Stomach (tissue), 9 donors: ENCODE data around the gene ANKRD23. TPM values are rescaled to one million over a fixed set of nuclear protein-coding genes. Genes with fewer than 3 reads are reported as not detected.
A peak's percentile ranks its signal among the peaks of the same experiment; 100 is the strongest.

Experiments used
- DNase-seq, 2 donors: peaks; one replicate each; pipeline versions ENCODE4 v3.0.0 to v3.0.0-alpha.2; 2013 to 2019
- H3K27ac ChIP-seq, 5 donors: fragments of 200-600 bp in 4 of 5; sonication (generic) in 4 of 5; one replicate each; pipeline ENCODE4 v1.5.1; 2013 to 2019; ENCODE audit warnings: mild to moderate bottlenecking in 1 of 5, moderate library complexity in 1 of 5
- H3K27me3 ChIP-seq, 3 donors: fragments of 200-600 bp; sonication (generic); one replicate each; pipeline ENCODE4 v1.5.1; 2017 to 2019; ENCODE audit warnings: mixed run types in 1 of 3
- H3K36me3 ChIP-seq, 4 donors: fragments of 200-600 bp; sonication (generic); 1 replicate in 3 of 4; 2 replicates in 1 of 4; pipeline ENCODE4 v1.5.1; 2016 to 2019
- H3K4me1 ChIP-seq, 4 donors: fragments of 200-600 bp; sonication (generic); one replicate each; pipeline ENCODE4 v1.5.1; 2016 to 2019
- H3K4me3 ChIP-seq, 4 donors: fragments of 200-600 bp; sonication (generic) in 3 of 4; one replicate each; pipeline ENCODE4 v1.5.1; 2016 to 2019; ENCODE audit warnings: mild to moderate bottlenecking in 1 of 4
- H3K9me3 ChIP-seq, 4 donors: fragments of 200-600 bp; sonication (generic); one replicate each; pipeline ENCODE4 v1.5.1; 2016 to 2019
- CTCF ChIP-seq, 7 experiments: fragments of 450-650 bp in 4 of 7; fragments of 200-600 bp in 3 of 7; sonication (generic) in 3 of 7; IDR thresholded peaks; one replicate each; pipeline ENCODE4 v1.5.1; 2016 to 2019; ENCODE audit warnings: antibody characterized with exemption in 7 of 7, control low read depth in 2 of 7, mild to moderate bottlenecking in 1 of 7
- EP300 ChIP-seq: sonication (generic); formaldehyde crosslinking; IDR thresholded peaks from one replicate; pipeline ENCODE4 v1.6.1; 2017; ENCODE audit warnings: antibody characterized with exemption
- POLR2A ChIP-seq, 4 donors: fragments of 450-650 bp; IDR thresholded peaks; one replicate each; pipeline ENCODE4 v1.6.1; 2016; ENCODE audit warnings: antibody characterized with exemption in 4 of 4, control low read depth in 2 of 4, mild to moderate bottlenecking in 1 of 4, moderate library complexity in 1 of 4
- POLR2AphosphoS5 ChIP-seq, 3 donors: sonication (generic); formaldehyde crosslinking; IDR thresholded peaks; one replicate each; pipeline ENCODE4 v1.6.1; 2016; ENCODE audit warnings: antibody characterized with exemption in 3 of 3
- whole genome bisulfite sequencing, 5 donors: extraction: QIAGEN DNeasy Blood & Tissue Kit in 3 of 5; methylation state at CpG; one replicate each; pipeline versions ENCODE4 v1.1.5 to v1.1.7; 2013 to 2018; 5-methylcytosine and 5-hydroxymethylcytosine counted together
- intact Hi-C: fragments of 100-400 bp; cut with DNase I; formaldehyde crosslinking; loops from one replicate; pipeline ENCODE4 v1.15.1; 2023; ENCODE audit warnings: low total_unique reads
- polyA plus RNA-seq, 3 donors: library from polyadenylated mRNA; stranded (reverse); fragments of 200-250 nt; gene quantifications; one replicate each; pipeline ENCODE4 v1.2.3, GENCODE V29; 2013
- total RNA-seq, 5 donors: library from RNA; depleted of rRNA; stranded (reverse); fragments of >200 nt; gene quantifications; one replicate each; pipeline versions ENCODE4 v1.1.0 to v1.2.3, GENCODE V29; 2014 to 2016
- donor health status: healthy with polysubstance abuse.
- donor health status: Bipolar disorder and iron deficiency.
- donor health status: healthy.

Gene ANKRD23
- total and polyA plus RNA-seq, 8 donors, result 1.00 to 3.6 (median 2.3) TPM; not detected in 1

- TF ChIP-seq EP300 (no peak), POLR2AphosphoS5 (IDR thresholded peaks at IDR 0.05) (no peak), CTCF (IDR thresholded peaks at IDR 0.05) (no peak), POLR2A (IDR thresholded peaks at IDR 0.05) (no peak)
- peak in 1 of 2 donors; percentile 36 for DNase-seq
- peaks cover 46 to 82% (median 66%) of the 10 kb centered on the region in 4 donors for H3K4me1 ChIP-seq
- H3K4me3 ChIP-seq, result peak overlapping the region; percentile 60 to 99 (median 96)
- H3K27me3 ChIP-seq, result peaks cover 0 to 22% (median 0%) of the 10 kb centered on the region in 3 donors
- 41 to 57% (median 49%) methylated on average over 19 to 22 of the region's 22 CpGs for WGBS, 5 donors
- peaks cover 40 to 53% (median 48%) of the 10 kb centered on the region in 4 donors for H3K36me3 ChIP-seq
- no peaks in the 10 kb centered on the region for H3K9me3 ChIP-seq
- peak overlapping the region; percentile 91 to 99 (median 97) for H3K27ac ChIP-seq
- intact Hi-C loops, result no loop called here
Observed at GRCh38 chr2:96866986-96867755, 23.4 kb upstream of the ANKRD23 start.

DNA sequence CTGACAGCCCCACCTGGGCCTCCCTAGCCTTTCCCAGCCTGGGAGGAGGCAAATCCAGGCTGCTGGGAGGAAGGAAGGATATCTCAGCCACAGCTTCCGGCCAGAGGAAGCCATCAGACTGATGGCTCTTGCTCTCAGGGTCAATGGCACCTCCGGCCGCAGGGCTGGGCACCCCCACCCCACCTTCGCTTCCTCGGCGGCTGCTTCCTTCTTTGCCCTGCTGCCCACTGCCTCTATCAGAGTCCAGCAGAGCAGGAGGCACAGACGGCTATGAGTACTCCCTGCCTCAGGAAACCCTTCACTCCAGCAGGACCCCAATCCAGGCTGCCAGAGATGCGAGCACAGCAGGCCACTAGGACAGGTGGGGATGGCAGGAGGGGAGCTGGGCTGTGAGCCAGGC is 22.8 kb upstream of the ANKRD23 start:
- peak overlapping the region; percentile 18 to 99 (median 97) for H3K27ac ChIP-seq
- H3K4me3 ChIP-seq, result peak overlapping the region in 3 of 4 donors; percentile 60 to 99 (median 92)
- intact Hi-C loops, result no loop called here
- H3K4me1 ChIP-seq, result peaks cover 46 to 84% (median 66%) of the 10 kb centered on the region in 4 donors
- DNase-seq, result no peak
- no peaks in the 10 kb centered on the region for H3K9me3 ChIP-seq
- WGBS, 5 donors, result 59 to 74% (median 67%) methylated on average over 8 of the region's 8 CpGs
- TF ChIP-seq POLR2AphosphoS5 (IDR thresholded peaks at IDR 0.05) (no peak), EP300 (no peak), POLR2A (IDR thresholded peaks at IDR 0.05) (no peak), CTCF (IDR thresholded peaks at IDR 0.05) (no peak)
- H3K27me3 ChIP-seq, result peaks cover 0 to 22% (median 0%) of the 10 kb centered on the region in 3 donors
- H3K36me3 ChIP-seq, result peaks cover 46 to 59% (median 54%) of the 10 kb centered on the region in 4 donors

GRCh38 chr2:96866149-96866548 is 22.3 kb upstream of the ANKRD23 start:
- 64 to 90% (median 84%) methylated on average over 6 to 14 of the region's 14 CpGs for WGBS, 5 donors
- DNase-seq, result peak in 1 of 2 donors; percentile 6
- H3K27me3 ChIP-seq, result peaks cover 0 to 22% (median 0%) of the 10 kb centered on the region in 3 donors
- H3K9me3 ChIP-seq, result no peaks in the 10 kb centered on the region
- TF ChIP-seq EP300, result no peak
- TF ChIP-seq POLR2AphosphoS5 (IDR thresholded peaks at IDR 0.05), result no peak
- no peak for TF ChIP-seq POLR2A (IDR thresholded peaks at IDR 0.05)
- no peak for TF ChIP-seq CTCF (IDR thresholded peaks at IDR 0.05)
- H3K4me3 ChIP-seq, result peak overlapping the region in 1 of 4 donors; percentile 60
- H3K27ac ChIP-seq, result peak overlapping the region in 4 of 5 donors; percentile 91 to 99 (median 98)
- peaks cover 50 to 63% (median 58%) of the 10 kb centered on the region in 4 donors for H3K36me3 ChIP-seq
- peaks cover 45 to 84% (median 64%) of the 10 kb centered on the region in 4 donors for H3K4me1 ChIP-seq
- intact Hi-C loops, result no loop called here

DNA sequence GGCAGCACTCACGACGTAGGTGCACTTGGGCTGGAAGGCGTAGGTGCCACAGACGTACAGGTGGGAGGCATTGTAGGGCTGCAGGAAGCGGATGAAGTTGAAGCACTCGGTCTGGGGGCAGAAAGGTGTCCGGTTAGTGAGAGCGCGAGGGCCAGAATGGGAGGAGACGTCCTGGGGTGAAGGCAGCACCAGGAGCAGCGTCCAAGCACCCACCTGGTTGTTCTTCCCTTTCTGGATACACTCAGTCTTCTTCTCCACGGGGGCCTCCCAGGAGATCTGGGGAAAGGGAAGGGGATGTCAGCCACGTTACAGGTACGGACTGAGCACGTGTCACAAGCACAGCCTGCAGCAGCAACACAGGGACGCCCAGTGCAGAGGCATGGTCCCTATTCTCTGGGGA is 21.8 kb upstream of the ANKRD23 start:
- H3K4me3 ChIP-seq, result no peak overlapping the region
- H3K36me3 ChIP-seq, result peaks cover 55 to 68% (median 63%) of the 10 kb centered on the region in 4 donors
- peaks cover 0 to 17% (median 0%) of the 10 kb centered on the region in 3 donors for H3K27me3 ChIP-seq
- peaks cover 41 to 82% (median 59%) of the 10 kb centered on the region in 4 donors for H3K4me1 ChIP-seq
- TF ChIP-seq CTCF (IDR thresholded peaks at IDR 0.05) (no peak), POLR2AphosphoS5 (IDR thresholded peaks at IDR 0.05) (no peak), POLR2A (IDR thresholded peaks at IDR 0.05) (no peak), EP300 (no peak)
- WGBS, 5 donors, result 68 to 88% (median 78%) methylated on average over 15 to 16 of the region's 16 CpGs
- DNase-seq, result no peak
- peak overlapping the region in 2 of 5 donors; percentile 34 to 91 for H3K27ac ChIP-seq
- H3K9me3 ChIP-seq, result no peaks in the 10 kb centered on the region
- intact Hi-C loops, result no loop called here
